HCT116 (cell line): ENCODE data around the gene DDX47.

Experiments used
- CTCF ChIP-seq, 3 experiments: fragments of 200-600 bp in 1 of 3; sonication (generic) in 1 of 3; IDR thresholded peaks in 2 of 3; conservative IDR thresholded peaks in 1 of 3; 2 replicates each; pipeline ENCODE4 v1.5.1; 2012 to 2017; ENCODE audit warnings: low read depth in 2 of 3, low read length in 2 of 3, antibody characterized with exemption in 1 of 3, borderline replicate concordance in 1 of 3, control low read depth in 1 of 3, mild to moderate bottlenecking in 1 of 3, mixed read lengths in 1 of 3, mixed run types in 1 of 3, moderate library complexity in 1 of 3; ENCODE audit not compliant: insufficient read depth in 1 of 3
- EZH2 ChIP-seq: fragments of 200-600 bp; sonication (generic); IDR thresholded peaks from 2 replicates; pipeline ENCODE4 v1.6.1; 2017; ENCODE audit warnings: antibody characterized with exemption, mixed run types
- MAX ChIP-seq: IDR thresholded peaks from 2 replicates; pipeline ENCODE4 v1.6.1; 2012
- REST ChIP-seq: IDR thresholded peaks from 2 replicates; pipeline ENCODE4 v1.6.1; 2012; ENCODE audit warnings: low read depth
- SRF ChIP-seq: IDR thresholded peaks from 2 replicates; pipeline ENCODE4 v1.6.1; 2012; ENCODE audit warnings: low read depth

- TF ChIP-seq EZH2 (no peak), REST (no peak), CTCF (IDR thresholded peaks at IDR 0.05 in 2 of 3, conservative IDR thresholded peaks at IDR 0.05 in 1 of 3; ENCODE audit: borderline replicate concordance in 1 of 3, insufficient read depth in 1 of 3, low read depth in 2 of 3, low read length in 2 of 3) (no peak), MAX (no peak), SRF (no peak)
Observed at GRCh38 chr12:12790956-12791355, 22.2 kb upstream of the DDX47 start.
